Panc1 (cell line): ENCODE results near the gene FAM184B. TPM values are rescaled to one million over a fixed set of nuclear protein-coding genes. Genes with fewer than 3 reads are reported as not detected.

Experiments
- ATAC-seq: fragments of 200-7000 bp; cut with Tn5 transposase; 2 replicates; pipeline ENCODE4 v1.9.1; 2020; ENCODE audit warnings: mild to moderate bottlenecking, moderate library complexity
- BruUV-seq: library from RNA; stranded (reverse); fragments of 400-500 nt; replicated peaks from 2 replicates; lab custom pipeline; 2021; lab: Mats Ljungman, UMichigan
- CTCF ChIA-PET: fragments of 300-600 bp; sonication (Branson Sonifier 250); formaldehyde crosslinking; loops from one replicate; lab custom pipeline; 2022; ENCODE audit warnings: antibody characterized with exemption; lab: Charles Lee
- POLR2A ChIA-PET: fragments of 300-600 bp; sonication (Branson Sonifier 250); formaldehyde crosslinking; loops from one replicate; lab custom pipeline; 2022; ENCODE audit warnings: antibody characterized with exemption; lab: Charles Lee
- DNase-seq: peaks from one replicate; pipeline ENCODE4 v3.0.0-alpha.2; 2010; ENCODE audit warnings: low read depth, low spot score
- H3K27ac ChIP-seq: 2 replicates; pipeline ENCODE4 v1.5.1; 2011; ENCODE audit warnings: mild to moderate bottlenecking, low read length, inconsistent platforms
- H3K27me3 ChIP-seq: fragments of 200-500 bp; sonication (Bioruptor generic); 2 replicates; pipeline ENCODE4 v1.6.0; 2014; ENCODE audit warnings: low read length, inconsistent platforms; ENCODE audit not compliant: control insufficient read depth, insufficient read depth
- H3K36me3 ChIP-seq: fragments of 200-500 bp; sonication (Bioruptor generic); 2 replicates; pipeline ENCODE4 v1.5.1; 2014; ENCODE audit warnings: inconsistent platforms, mild to moderate bottlenecking, low read length, moderate library complexity; ENCODE audit not compliant: control insufficient read depth, insufficient read depth
- H3K4me1 ChIP-seq: 2 replicates; pipeline ENCODE4 v1.5.1; 2011; ENCODE audit warnings: inconsistent platforms, mild to moderate bottlenecking, low read length, moderate library complexity; ENCODE audit not compliant: control insufficient read depth, insufficient read depth
- H3K4me3 ChIP-seq, 2 experiments: 2 replicates each; pipeline ENCODE4 v1.5.1; 2011 to 2012; ENCODE audit warnings: low read depth in 2 of 2, low read length in 2 of 2, mild to moderate bottlenecking in 2 of 2, inconsistent platforms in 1 of 2, moderate library complexity in 1 of 2
- H3K9me3 ChIP-seq: fragments of 200-500 bp; sonication (Bioruptor generic); 2 replicates; pipeline ENCODE4 v1.5.1; 2014; ENCODE audit warnings: low read depth, mild to moderate bottlenecking, inconsistent platforms, low read length, moderate library complexity; ENCODE audit not compliant: control insufficient read depth, insufficient read depth
- POLR2AphosphoS5 ChIP-seq: IDR thresholded peaks from 2 replicates; pipeline ENCODE4 v1.6.1; 2012; ENCODE audit warnings: mild to moderate bottlenecking, low read depth, low read length, moderate library complexity
- REST ChIP-seq, 2 experiments: IDR thresholded peaks; 2 replicates each; pipeline ENCODE4 v1.6.1; 2011 to 2012; ENCODE audit warnings: low read depth in 2 of 2, control low read depth in 1 of 2, low read length in 1 of 2, mild to moderate bottlenecking in 1 of 2, moderate library complexity in 1 of 2; ENCODE audit not compliant: insufficient read depth in 1 of 2
- SIN3A ChIP-seq: IDR thresholded peaks from 2 replicates; pipeline ENCODE4 v1.6.1; 2012; ENCODE audit warnings: low read depth, mild to moderate bottlenecking, low read length, moderate library complexity, borderline replicate concordance; ENCODE audit not compliant: insufficient read depth
- TCF7L2 ChIP-seq: IDR thresholded peaks from 2 replicates; pipeline ENCODE4 v1.6.1; 2011; ENCODE audit warnings: mild to moderate bottlenecking, low read depth, low read length, inconsistent platforms
- in situ Hi-C: cut with HindIII; loops from 2 replicates; pipeline ENCODE4 v1.10.0; 2016; ENCODE audit warnings: low sequenced_read_pairs, low pct_unique_long_range_greater_than_20kb
- intact Hi-C: fragments of 100-400 bp; cut with micrococcal nuclease; formaldehyde crosslinking; loops from one replicate; pipeline ENCODE4 v1.10.0; 2022; ENCODE audit not compliant: unreplicated experiment
- total RNA-seq: library from RNA; stranded (reverse); gene quantifications from one replicate; pipeline ENCODE4 v1.2.1, GENCODE V29; 2021; ENCODE audit not compliant: unreplicated experiment
- TF ChIP-seq, protein P1 (sequence below): fragments of 450-650 bp; IDR thresholded peaks from 2 replicates; pipeline ENCODE4 v1.5.1; 2017; ENCODE audit warnings: mild to moderate bottlenecking

FAM184B gene
- total RNA-seq, 1 experiment from 2014 or later: 0.03 TPM

DNA sequence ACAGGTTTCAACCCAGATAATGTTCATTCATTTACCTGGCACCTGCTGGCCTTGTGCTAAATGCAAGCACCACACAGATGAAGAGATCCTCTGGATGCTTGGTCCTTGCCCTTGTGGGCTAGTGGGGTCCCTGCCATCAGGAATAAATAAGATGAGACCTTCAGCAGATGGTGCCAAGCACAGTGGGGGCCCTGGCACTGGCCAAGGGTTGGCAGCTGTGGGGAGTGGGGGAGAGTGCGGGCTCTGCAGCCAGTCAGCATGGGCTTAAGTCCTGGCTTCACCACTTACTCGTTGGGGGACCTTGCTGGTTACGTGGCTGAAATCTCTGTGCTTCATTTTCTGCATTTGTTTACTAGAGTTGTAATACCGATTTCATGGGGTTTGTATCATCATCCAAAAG is 197.5 kb downstream of the FAM184B start:
- Histone ChIP-seq H3K4me3 (no peak overlapping the region), H3K36me3 (peaks cover 15% of the 10 kb centered on the region), H3K27ac (no peak overlapping the region), H3K9me3 (no peaks in the 10 kb centered on the region), H3K27me3 (no peaks in the 10 kb centered on the region), H3K4me1 (peaks cover 2% of the 10 kb centered on the region; the same call in 1 of the 2 replicates)
- ChIA-PET POLR2A (no interaction called here), CTCF (no interaction called here)
- DNase-seq (no peak), ATAC-seq (no peak)
- intact Hi-C loops: no loop called here
- BruUV-seq: no TSS peak
- in situ Hi-C loops: no loop called here
- no peak for TF ChIP-seq TCF7L2

DNA sequence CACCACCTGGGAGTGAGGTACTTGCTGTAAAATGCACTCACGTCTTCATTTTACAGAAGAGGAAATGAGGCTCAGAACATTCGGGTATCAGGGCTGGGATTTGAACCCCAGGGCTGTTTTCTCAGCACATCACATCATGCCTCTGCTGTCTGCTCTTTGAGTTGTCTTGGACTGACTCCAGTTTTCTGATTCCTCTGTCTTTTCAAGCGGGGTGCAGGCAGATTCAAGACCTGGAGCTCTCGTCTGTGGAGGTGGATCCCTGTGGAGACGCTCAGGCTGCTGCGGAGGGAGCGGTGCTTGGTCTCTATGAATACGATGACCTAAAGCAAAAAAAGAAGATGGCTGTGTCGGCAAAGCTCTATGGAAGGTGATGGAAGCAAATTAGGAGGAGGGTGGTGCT is 198.1 kb downstream of the FAM184B start:
- Histone ChIP-seq H3K36me3 (peaks cover 13% of the 10 kb centered on the region), H3K9me3 (no peaks in the 10 kb centered on the region), H3K27me3 (no peaks in the 10 kb centered on the region), H3K4me3 (no peak overlapping the region), H3K27ac (no peak overlapping the region), H3K4me1 (peaks cover 5% of the 10 kb centered on the region)
- intact Hi-C loops (no loop called here), in situ Hi-C loops (no loop called here)
- ChIA-PET POLR2A (no interaction called here), CTCF (no interaction called here)
- DNase-seq (no peak), ATAC-seq (no peak)
- TF ChIP-seq, protein P1, sequence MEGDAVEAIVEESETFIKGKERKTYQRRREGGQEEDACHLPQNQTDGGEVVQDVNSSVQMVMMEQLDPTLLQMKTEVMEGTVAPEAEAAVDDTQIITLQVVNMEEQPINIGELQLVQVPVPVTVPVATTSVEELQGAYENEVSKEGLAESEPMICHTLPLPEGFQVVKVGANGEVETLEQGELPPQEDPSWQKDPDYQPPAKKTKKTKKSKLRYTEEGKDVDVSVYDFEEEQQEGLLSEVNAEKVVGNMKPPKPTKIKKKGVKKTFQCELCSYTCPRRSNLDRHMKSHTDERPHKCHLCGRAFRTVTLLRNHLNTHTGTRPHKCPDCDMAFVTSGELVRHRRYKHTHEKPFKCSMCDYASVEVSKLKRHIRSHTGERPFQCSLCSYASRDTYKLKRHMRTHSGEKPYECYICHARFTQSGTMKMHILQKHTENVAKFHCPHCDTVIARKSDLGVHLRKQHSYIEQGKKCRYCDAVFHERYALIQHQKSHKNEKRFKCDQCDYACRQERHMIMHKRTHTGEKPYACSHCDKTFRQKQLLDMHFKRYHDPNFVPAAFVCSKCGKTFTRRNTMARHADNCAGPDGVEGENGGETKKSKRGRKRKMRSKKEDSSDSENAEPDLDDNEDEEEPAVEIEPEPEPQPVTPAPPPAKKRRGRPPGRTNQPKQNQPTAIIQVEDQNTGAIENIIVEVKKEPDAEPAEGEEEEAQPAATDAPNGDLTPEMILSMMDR: no peak
- TF ChIP-seq SIN3A (no peak), TCF7L2 (no peak), REST (IDR thresholded peaks at IDR 0.05; ENCODE audit: insufficient read depth in 1 of 2, low read depth in 2 of 2, low read length in 1 of 2) (no peak), POLR2AphosphoS5 (no peak)
- BruUV-seq: no TSS peak

- no peak for TF ChIP-seq POLR2AphosphoS5
- TF ChIP-seq, protein P1: no peak
- no peak for TF ChIP-seq REST (IDR thresholded peaks at IDR 0.05; ENCODE audit: insufficient read depth in 1 of 2, low read depth in 2 of 2, low read length in 1 of 2)
- TF ChIP-seq TCF7L2: no peak
- no peak for TF ChIP-seq SIN3A
- BruUV-seq: no TSS peak
- POLR2A ChIA-PET: no interaction called here
- Histone ChIP-seq H3K36me3 (peaks cover 11% of the 10 kb centered on the region), H3K27ac (no peak overlapping the region), H3K4me1 (peaks cover 5% of the 10 kb centered on the region), H3K27me3 (no peaks in the 10 kb centered on the region), H3K9me3 (no peaks in the 10 kb centered on the region), H3K4me3 (no peak overlapping the region)
- DNase-seq (no peak), ATAC-seq (no peak)
- intact Hi-C loops: no loop called here
- CTCF ChIA-PET: no interaction called here
- in situ Hi-C loops: no loop called here
These were observed 200.5 kb downstream of the FAM184B start for GRCh38 chr4:17580969-17581368.
